HepG2 (cell line): ENCODE data around the gene ENDOU. TPM values are rescaled to one million over a fixed set of nuclear protein-coding genes. Genes with fewer than 3 reads are reported as not detected.

Source experiments
- KLF6 ChIP-seq: IDR thresholded peaks from 2 replicates; pipeline ENCODE4 v1.8.0; 2016; ENCODE audit warnings: missing biosample characterization, missing genetic modification reagents
- NFRKB ChIP-seq: fragments of 450-650 bp; IDR thresholded peaks from 2 replicates; pipeline ENCODE4 v1.6.1; 2017
- NR2F6 ChIP-seq, 2 experiments: IDR thresholded peaks; 2 replicates each; pipeline ENCODE4 v1.6.1; 2016; ENCODE audit warnings: antibody characterized with exemption in 1 of 2, mild to moderate bottlenecking in 1 of 2
- PITX1 ChIP-seq: sonication (generic); formaldehyde crosslinking; IDR thresholded peaks from 2 replicates; pipeline ENCODE4 v1.5.1; 2020; ENCODE audit warnings: mild to moderate bottlenecking, missing genetic modification reagents
- POLR2A ChIP-seq, 2 experiments: IDR thresholded peaks; 2 replicates each; pipeline ENCODE4 v1.6.1; 2011; ENCODE audit warnings: low read depth in 2 of 2, low read length in 2 of 2, mild to moderate bottlenecking in 1 of 2, moderate library complexity in 1 of 2; ENCODE audit not compliant: insufficient read depth in 1 of 2
- TBP ChIP-seq: sonication (generic); formaldehyde crosslinking; IDR thresholded peaks from 2 replicates; pipeline ENCODE4 v1.5.0; 2020; ENCODE audit warnings: missing genetic modification reagents
- ZNF18 ChIP-seq: sonication (generic); formaldehyde crosslinking; IDR thresholded peaks from 2 replicates; pipeline ENCODE4 v1.8.0; 2022; ENCODE audit warnings: mild to moderate bottlenecking, missing genetic modification reagents; ENCODE audit not compliant: insufficient replicate concordance
- ZNF451 ChIP-seq: sonication (generic); formaldehyde crosslinking; IDR thresholded peaks from 2 replicates; pipeline ENCODE4 v1.5.0; 2020; ENCODE audit warnings: mild to moderate bottlenecking, missing genetic modification reagents
- ZNF546 ChIP-seq: sonication (generic); formaldehyde crosslinking; conservative IDR thresholded peaks from 2 replicates; pipeline ENCODE4 v1.8.1; 2023; ENCODE audit warnings: mild to moderate bottlenecking, missing genetic modification reagents
- ZNF83 ChIP-seq: sonication (generic); formaldehyde crosslinking; IDR thresholded peaks from 2 replicates; pipeline ENCODE4 v1.4.0; 2020; ENCODE audit warnings: missing genetic modification reagents, mild to moderate bottlenecking, borderline replicate concordance
- polyA plus RNA-seq, 8 experiments: library from polyadenylated mRNA; depleted of rRNA in 3 of 8; stranded (reverse) in 7 of 8; unstranded in 1 of 8; fragments of >200 nt; fragmentation: Illumina TruSeq in 4 of 8; extraction: Trizol in 4 of 8; gene quantifications; 2 replicates each; pipeline versions ENCODE4 v1.2.1 to v1.2.3, GENCODE V29; 2011 to 2016; ENCODE audit warnings: low read depth in 4 of 8, missing spikeins in 1 of 8, mixed read lengths in 1 of 8; ENCODE audit not compliant: insufficient read depth in 1 of 8
- total RNA-seq, 5 experiments: library from RNA; depleted of rRNA; stranded (reverse); fragments of >200 nt; fragmentation: Illumina TruSeq; extraction: Trizol; gene quantifications; 2 replicates each; pipeline ENCODE4 v1.2.3, GENCODE V29; 2016; ENCODE audit warnings: low read depth in 1 of 5
- TF ChIP-seq, protein P1 (sequence below): sonication (generic); formaldehyde crosslinking; IDR thresholded peaks from 2 replicates; pipeline ENCODE4 v1.4.0; 2020; ENCODE audit warnings: missing genetic modification reagents, borderline replicate concordance
- TF ChIP-seq, protein P2 (sequence below): sonication (generic); formaldehyde crosslinking; IDR thresholded peaks from 2 replicates; pipeline ENCODE4 v1.5.0; 2020; ENCODE audit warnings: mild to moderate bottlenecking, missing genetic modification reagents, moderate library complexity
- TF ChIP-seq, protein P3 (sequence below): sonication (generic); formaldehyde crosslinking; IDR thresholded peaks from 2 replicates; pipeline ENCODE4 v1.4.0; 2020; ENCODE audit warnings: missing genetic modification reagents
- TF ChIP-seq, protein P4 (sequence below), 2 experiments: sonication (generic) in 1 of 2; formaldehyde crosslinking in 1 of 2; IDR thresholded peaks; 2 replicates each; pipeline versions ENCODE4 v1.4.0 to v1.6.1; 2016 to 2020; ENCODE audit warnings: borderline replicate concordance in 1 of 2, low read depth in 1 of 2, mild to moderate bottlenecking in 1 of 2, missing genetic modification reagents in 1 of 2

ENDOU gene
- total and polyA plus RNA-seq, 2 of the 13 experiments (the other 11 are each of a cell fraction or from before 2014, with no cell fraction given) = not detected

- TF ChIP-seq, protein P1, sequence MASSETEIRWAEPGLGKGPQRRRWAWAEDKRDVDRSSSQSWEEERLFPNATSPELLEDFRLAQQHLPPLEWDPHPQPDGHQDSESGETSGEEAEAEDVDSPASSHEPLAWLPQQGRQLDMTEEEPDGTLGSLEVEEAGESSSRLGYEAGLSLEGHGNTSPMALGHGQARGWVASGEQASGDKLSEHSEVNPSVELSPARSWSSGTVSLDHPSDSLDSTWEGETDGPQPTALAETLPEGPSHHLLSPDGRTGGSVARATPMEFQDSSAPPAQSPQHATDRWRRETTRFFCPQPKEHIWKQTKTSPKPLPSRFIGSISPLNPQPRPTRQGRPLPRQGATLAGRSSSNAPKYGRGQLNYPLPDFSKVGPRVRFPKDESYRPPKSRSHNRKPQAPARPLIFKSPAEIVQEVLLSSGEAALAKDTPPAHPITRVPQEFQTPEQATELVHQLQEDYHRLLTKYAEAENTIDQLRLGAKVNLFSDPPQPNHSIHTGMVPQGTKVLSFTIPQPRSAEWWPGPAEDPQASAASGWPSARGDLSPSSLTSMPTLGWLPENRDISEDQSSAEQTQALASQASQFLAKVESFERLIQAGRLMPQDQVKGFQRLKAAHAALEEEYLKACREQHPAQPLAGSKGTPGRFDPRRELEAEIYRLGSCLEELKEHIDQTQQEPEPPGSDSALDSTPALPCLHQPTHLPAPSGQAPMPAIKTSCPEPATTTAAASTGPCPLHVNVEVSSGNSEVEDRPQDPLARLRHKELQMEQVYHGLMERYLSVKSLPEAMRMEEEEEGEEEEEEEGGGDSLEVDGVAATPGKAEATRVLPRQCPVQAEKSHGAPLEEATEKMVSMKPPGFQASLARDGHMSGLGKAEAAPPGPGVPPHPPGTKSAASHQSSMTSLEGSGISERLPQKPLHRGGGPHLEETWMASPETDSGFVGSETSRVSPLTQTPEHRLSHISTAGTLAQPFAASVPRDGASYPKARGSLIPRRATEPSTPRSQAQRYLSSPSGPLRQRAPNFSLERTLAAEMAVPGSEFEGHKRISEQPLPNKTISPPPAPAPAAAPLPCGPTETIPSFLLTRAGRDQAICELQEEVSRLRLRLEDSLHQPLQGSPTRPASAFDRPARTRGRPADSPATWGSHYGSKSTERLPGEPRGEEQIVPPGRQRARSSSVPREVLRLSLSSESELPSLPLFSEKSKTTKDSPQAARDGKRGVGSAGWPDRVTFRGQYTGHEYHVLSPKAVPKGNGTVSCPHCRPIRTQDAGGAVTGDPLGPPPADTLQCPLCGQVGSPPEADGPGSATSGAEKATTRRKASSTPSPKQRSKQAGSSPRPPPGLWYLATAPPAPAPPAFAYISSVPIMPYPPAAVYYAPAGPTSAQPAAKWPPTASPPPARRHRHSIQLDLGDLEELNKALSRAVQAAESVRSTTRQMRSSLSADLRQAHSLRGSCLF (CRISPR knock-in tag) = no peak
- no peak for TF ChIP-seq ZNF546
- TF ChIP-seq ZNF18 (CRISPR knock-in tag) = no peak
- TF ChIP-seq KLF6 = no peak
- TF ChIP-seq PITX1 (CRISPR knock-in tag) = peak; percentile 53; the same call in 1 of the 2 replicates
- TF ChIP-seq NFRKB = no peak
- TF ChIP-seq TBP (CRISPR knock-in tag) = no peak
- no peak for TF ChIP-seq ZNF83 (CRISPR knock-in tag)
- TF ChIP-seq, protein P2, sequence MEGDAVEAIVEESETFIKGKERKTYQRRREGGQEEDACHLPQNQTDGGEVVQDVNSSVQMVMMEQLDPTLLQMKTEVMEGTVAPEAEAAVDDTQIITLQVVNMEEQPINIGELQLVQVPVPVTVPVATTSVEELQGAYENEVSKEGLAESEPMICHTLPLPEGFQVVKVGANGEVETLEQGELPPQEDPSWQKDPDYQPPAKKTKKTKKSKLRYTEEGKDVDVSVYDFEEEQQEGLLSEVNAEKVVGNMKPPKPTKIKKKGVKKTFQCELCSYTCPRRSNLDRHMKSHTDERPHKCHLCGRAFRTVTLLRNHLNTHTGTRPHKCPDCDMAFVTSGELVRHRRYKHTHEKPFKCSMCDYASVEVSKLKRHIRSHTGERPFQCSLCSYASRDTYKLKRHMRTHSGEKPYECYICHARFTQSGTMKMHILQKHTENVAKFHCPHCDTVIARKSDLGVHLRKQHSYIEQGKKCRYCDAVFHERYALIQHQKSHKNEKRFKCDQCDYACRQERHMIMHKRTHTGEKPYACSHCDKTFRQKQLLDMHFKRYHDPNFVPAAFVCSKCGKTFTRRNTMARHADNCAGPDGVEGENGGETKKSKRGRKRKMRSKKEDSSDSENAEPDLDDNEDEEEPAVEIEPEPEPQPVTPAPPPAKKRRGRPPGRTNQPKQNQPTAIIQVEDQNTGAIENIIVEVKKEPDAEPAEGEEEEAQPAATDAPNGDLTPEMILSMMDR = no peak
- TF ChIP-seq, protein P3, sequence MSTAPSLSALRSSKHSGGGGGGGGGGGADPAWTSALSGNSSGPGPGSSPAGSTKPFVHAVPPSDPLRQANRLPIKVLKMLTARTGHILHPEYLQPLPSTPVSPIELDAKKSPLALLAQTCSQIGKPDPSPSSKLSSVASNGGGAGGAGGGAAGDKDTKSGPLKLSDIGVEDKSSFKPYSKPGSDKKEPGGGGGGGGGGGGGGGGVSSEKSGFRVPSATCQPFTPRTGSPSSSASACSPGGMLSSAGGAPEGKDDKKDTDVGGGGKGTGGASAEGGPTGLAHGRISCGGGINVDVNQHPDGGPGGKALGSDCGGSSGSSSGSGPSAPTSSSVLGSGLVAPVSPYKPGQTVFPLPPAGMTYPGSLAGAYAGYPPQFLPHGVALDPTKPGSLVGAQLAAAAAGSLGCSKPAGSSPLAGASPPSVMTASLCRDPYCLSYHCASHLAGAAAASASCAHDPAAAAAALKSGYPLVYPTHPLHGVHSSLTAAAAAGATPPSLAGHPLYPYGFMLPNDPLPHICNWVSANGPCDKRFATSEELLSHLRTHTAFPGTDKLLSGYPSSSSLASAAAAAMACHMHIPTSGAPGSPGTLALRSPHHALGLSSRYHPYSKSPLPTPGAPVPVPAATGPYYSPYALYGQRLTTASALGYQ (CRISPR knock-in tag) = no peak
- TF ChIP-seq, protein P4, sequence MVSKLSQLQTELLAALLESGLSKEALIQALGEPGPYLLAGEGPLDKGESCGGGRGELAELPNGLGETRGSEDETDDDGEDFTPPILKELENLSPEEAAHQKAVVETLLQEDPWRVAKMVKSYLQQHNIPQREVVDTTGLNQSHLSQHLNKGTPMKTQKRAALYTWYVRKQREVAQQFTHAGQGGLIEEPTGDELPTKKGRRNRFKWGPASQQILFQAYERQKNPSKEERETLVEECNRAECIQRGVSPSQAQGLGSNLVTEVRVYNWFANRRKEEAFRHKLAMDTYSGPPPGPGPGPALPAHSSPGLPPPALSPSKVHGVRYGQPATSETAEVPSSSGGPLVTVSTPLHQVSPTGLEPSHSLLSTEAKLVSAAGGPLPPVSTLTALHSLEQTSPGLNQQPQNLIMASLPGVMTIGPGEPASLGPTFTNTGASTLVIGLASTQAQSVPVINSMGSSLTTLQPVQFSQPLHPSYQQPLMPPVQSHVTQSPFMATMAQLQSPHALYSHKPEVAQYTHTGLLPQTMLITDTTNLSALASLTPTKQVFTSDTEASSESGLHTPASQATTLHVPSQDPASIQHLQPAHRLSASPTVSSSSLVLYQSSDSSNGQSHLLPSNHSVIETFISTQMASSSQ (IDR thresholded peaks at IDR 0.05; ENCODE audit: low read depth) = no peak
- TF ChIP-seq, protein P4 (CRISPR knock-in tag; IDR thresholded peaks at IDR 0.05; ENCODE audit: borderline replicate concordance) = 0 out of 2 replicates have a peak, but pooled peaks have one; percentile 24
- no peak for TF ChIP-seq ZNF451
- TF ChIP-seq NR2F6 (IDR thresholded peaks at IDR 0.05) = no peak
- 0 out of 2 replicates have a peak, but pooled peaks have one; percentile 23 for TF ChIP-seq NR2F6 (CRISPR knock-in tag; IDR thresholded peaks at IDR 0.05)
- TF ChIP-seq POLR2A (IDR thresholded peaks at IDR 0.05; ENCODE audit: insufficient read depth in 1 of 2, low read depth in 2 of 2, low read length in 2 of 2) = no peak
Measured at GRCh38 chr12:47768323-47768811, 43.1 kb upstream of the ENDOU start (continued).
